Neuronal stem cell (in vitro differentiated cells): ENCODE results near the gene PTPRJ.

Experiments
- DNase-seq: peaks from one replicate; pipeline ENCODE4 v3.0.0-alpha.2; 2013; ENCODE audit warnings: low spot score
- H2AFZ ChIP-seq: one replicate; pipeline ENCODE4 v1.6.1; 2013; ENCODE audit warnings: mild to moderate bottlenecking, low read length, inconsistent platforms
- H2AK5ac ChIP-seq: 2 replicates; pipeline ENCODE4 v1.6.1; 2013; ENCODE audit warnings: low read depth, mild to moderate bottlenecking, inconsistent platforms, low read length, moderate library complexity, mixed read lengths
- H2BK120ac ChIP-seq: 2 replicates; pipeline ENCODE4 v1.6.1; 2013; ENCODE audit warnings: low read depth, mild to moderate bottlenecking, inconsistent platforms, low read length, moderate library complexity, mixed read lengths
- H2BK12ac ChIP-seq: one replicate; pipeline ENCODE4 v1.6.1; 2013; ENCODE audit warnings: low read length, inconsistent platforms
- H2BK15ac ChIP-seq: 2 replicates; pipeline ENCODE4 v1.6.1; 2013; ENCODE audit warnings: mild to moderate bottlenecking, low read length, inconsistent platforms, mixed read lengths
- H2BK5ac ChIP-seq: one replicate; pipeline ENCODE4 v1.6.1; 2013; ENCODE audit warnings: inconsistent platforms, mild to moderate bottlenecking, low read length, moderate library complexity
- H3K14ac ChIP-seq: one replicate; pipeline ENCODE4 v1.6.1; 2013; ENCODE audit warnings: low read length, inconsistent platforms
- H3K18ac ChIP-seq: 2 replicates; pipeline ENCODE4 v1.6.1; 2013; ENCODE audit warnings: low read length, inconsistent platforms
- H3K23ac ChIP-seq: 2 replicates; pipeline ENCODE4 v1.6.1; 2013; ENCODE audit warnings: low read depth, mild to moderate bottlenecking, mixed read lengths, low read length, inconsistent platforms; ENCODE audit not compliant: poor library complexity
- H3K27ac ChIP-seq: replicated peaks from 3 replicates; pipeline ENCODE4 v1.5.1; 2013; ENCODE audit warnings: low read length, inconsistent platforms
- H3K27me3 ChIP-seq, 3 experiments: 2 replicates each; pipeline ENCODE4 v1.6.1; 2013; ENCODE audit warnings: low read length in 3 of 3, mild to moderate bottlenecking in 2 of 3, inconsistent platforms in 1 of 3, low read depth in 1 of 3, mixed read lengths in 1 of 3, moderate library complexity in 1 of 3; ENCODE audit not compliant: control insufficient read depth in 3 of 3, insufficient read depth in 3 of 3
- H3K36me3 ChIP-seq, 2 donors: replicated peaks in 1 of 2; 2 replicates each; pipeline ENCODE4 v1.6.1; 2013; ENCODE audit warnings: low read length in 2 of 2; ENCODE audit not compliant: control insufficient read depth in 2 of 2, insufficient read depth in 2 of 2
- H3K4ac ChIP-seq: 2 replicates; pipeline ENCODE4 v1.6.1; 2013; ENCODE audit warnings: inconsistent platforms, mild to moderate bottlenecking, low read length, moderate library complexity
- H3K4me1 ChIP-seq, 2 donors: 1 replicate in 1 of 2; 2 replicates in 1 of 2; pipeline ENCODE4 v1.6.1; 2013; ENCODE audit warnings: low read length in 2 of 2, low read depth in 1 of 2; ENCODE audit not compliant: control insufficient read depth in 2 of 2, insufficient read depth in 1 of 2
- H3K4me2 ChIP-seq: one replicate; pipeline ENCODE4 v1.6.1; 2013; ENCODE audit warnings: mild to moderate bottlenecking, low read length, inconsistent platforms; ENCODE audit not compliant: insufficient read depth, poor library complexity, severe bottlenecking
- H3K4me3 ChIP-seq, 2 donors: 2 replicates each; pipeline ENCODE4 v1.5.1; 2013; ENCODE audit warnings: low read length in 2 of 2, mild to moderate bottlenecking in 2 of 2, inconsistent platforms in 1 of 2, moderate library complexity in 1 of 2
- H3K79me1 ChIP-seq: one replicate; pipeline ENCODE4 v1.6.1; 2013; ENCODE audit warnings: low read depth, mild to moderate bottlenecking, inconsistent platforms, low read length, moderate library complexity
- H3K9ac ChIP-seq: one replicate; pipeline ENCODE4 v1.6.1; 2013; ENCODE audit warnings: mild to moderate bottlenecking, low read depth, low read length, inconsistent platforms; ENCODE audit not compliant: poor library complexity
- H3K9me3 ChIP-seq, 2 donors: replicated peaks in 1 of 2; 2 replicates each; pipeline versions ENCODE3 to v1.6.1; 2013; ENCODE audit warnings: low read length in 2 of 2, mild to moderate bottlenecking in 2 of 2, inconsistent platforms in 1 of 2, low read depth in 1 of 2, mixed read lengths in 1 of 2, moderate library complexity in 1 of 2; ENCODE audit not compliant: control insufficient read depth in 2 of 2, insufficient read depth in 1 of 2
- H4K8ac ChIP-seq: one replicate; pipeline ENCODE4 v1.6.1; 2013; ENCODE audit warnings: low read depth, mild to moderate bottlenecking, inconsistent platforms, low read length, moderate library complexity
- H4K91ac ChIP-seq: one replicate; pipeline ENCODE4 v1.6.1; 2013; ENCODE audit warnings: low read length, low read depth, mild to moderate bottlenecking, inconsistent platforms; ENCODE audit not compliant: poor library complexity
- WGBS, 2 donors: extraction: QIAGEN DNeasy Blood & Tissue Kit; methylation state at CpG; one replicate each; pipeline ENCODE4 v1.1.7; 2013; ENCODE audit warnings: missing lambda C conversion rate in 2 of 2, mixed read lengths in 1 of 2; ENCODE audit not compliant: insufficient read length in 2 of 2, insufficient replicate concordance in 1 of 2; ENCODE audit errors: extremely low coverage in 2 of 2; 5-methylcytosine and 5-hydroxymethylcytosine counted together

Gene PTPRJ

GRCh38 chr11:48036466-48036865, 56.1 kb downstream of the PTPRJ start:
- no peak overlapping the region for H3K14ac ChIP-seq
- no peak overlapping the region for H2BK15ac ChIP-seq
- WGBS, 2 donors: no CpG with 5 or more reads among the region's 4 CpGs
- no peak for DNase-seq
- H2BK5ac ChIP-seq: no peak overlapping the region
- no peaks in the 10 kb centered on the region for H3K9me3 ChIP-seq
- H3K4me2 ChIP-seq: no peak overlapping the region
- H3K27me3 ChIP-seq: no peaks in the 10 kb centered on the region
- no peak overlapping the region for H3K27ac ChIP-seq
- H3K4ac ChIP-seq: no peak overlapping the region
- H2AK5ac ChIP-seq: no peak overlapping the region
- no peak overlapping the region for H3K23ac ChIP-seq
- no peak overlapping the region for H3K4me3 ChIP-seq
- H2AFZ ChIP-seq: no peak overlapping the region
- H3K9ac ChIP-seq: no peak overlapping the region
- H2BK12ac ChIP-seq: no peak overlapping the region
- no peak overlapping the region for H2BK120ac ChIP-seq
- peaks cover 15% of the 10 kb centered on the region in 2 donors for H3K4me1 ChIP-seq
- no peak overlapping the region for H3K18ac ChIP-seq
- no peaks in the 10 kb centered on the region for H3K79me1 ChIP-seq
- peaks cover 0 to 6% of the 10 kb centered on the region in 2 donors for H3K36me3 ChIP-seq
- H4K8ac ChIP-seq: no peak overlapping the region
- H4K91ac ChIP-seq: no peak overlapping the region

- Histone ChIP-seq H3K27me3 (no peaks in the 10 kb centered on the region), H2AFZ (no peak overlapping the region), H2BK15ac (no peak overlapping the region), H3K14ac (no peak overlapping the region), H3K9ac (no peak overlapping the region), H2BK120ac (no peak overlapping the region), H3K4me2 (no peak overlapping the region), H3K79me1 (no peaks in the 10 kb centered on the region), H2BK12ac (no peak overlapping the region), H4K8ac (no peak overlapping the region), H3K18ac (no peak overlapping the region), H4K91ac (no peak overlapping the region), H3K27ac (no peak overlapping the region), H2AK5ac (no peak overlapping the region), H3K4me3 (no peak overlapping the region), H3K9me3 (no peaks in the 10 kb centered on the region), H3K23ac (no peak overlapping the region), H3K4me1 (peaks cover 12 to 15% of the 10 kb centered on the region in 2 donors), H3K4ac (no peak overlapping the region), H3K36me3 (peaks cover 0 to 6% of the 10 kb centered on the region in 2 donors), H2BK5ac (no peak overlapping the region)
- DNase-seq: no peak
- WGBS, 2 donors: no CpG with 5 or more reads among the region's 11 CpGs
Measured at GRCh38 chr11:48037709-48038468, 57.5 kb downstream of the PTPRJ start.

GRCh38 chr11:48040830-48041444, 60.6 kb downstream of the PTPRJ start:
- Histone ChIP-seq H3K4me1 (peaks cover 6% of the 10 kb centered on the region in 2 donors), H3K4me3 (no peak overlapping the region), H4K8ac (no peak overlapping the region), H4K91ac (no peak overlapping the region), H3K79me1 (peaks cover 5% of the 10 kb centered on the region), H2BK12ac (no peak overlapping the region), H3K4me2 (no peak overlapping the region), H2BK120ac (no peak overlapping the region), H2AFZ (no peak overlapping the region), H3K27ac (no peak overlapping the region), H3K36me3 (no peaks in the 10 kb centered on the region), H2BK5ac (no peak overlapping the region), H3K4ac (no peak overlapping the region), H3K9me3 (no peaks in the 10 kb centered on the region), H3K23ac (no peak overlapping the region), H2AK5ac (no peak overlapping the region), H3K14ac (no peak overlapping the region), H3K27me3 (no peaks in the 10 kb centered on the region), H2BK15ac (no peak overlapping the region), H3K9ac (no peak overlapping the region), H3K18ac (no peak overlapping the region)
- no peak for DNase-seq
- no CpG with 5 or more reads among the region's 13 CpGs for WGBS, 2 donors

GRCh38 chr11:48041877-48042695, 61.7 kb downstream of the PTPRJ start:
- Histone ChIP-seq H3K23ac (no peak overlapping the region), H3K14ac (no peak overlapping the region), H3K9me3 (no peaks in the 10 kb centered on the region), H2BK5ac (no peak overlapping the region), H3K36me3 (no peaks in the 10 kb centered on the region), H3K27ac (no peak overlapping the region), H2BK15ac (no peak overlapping the region), H3K79me1 (peaks cover 5% of the 10 kb centered on the region), H3K4me3 (no peak overlapping the region), H3K27me3 (no peaks in the 10 kb centered on the region), H3K18ac (no peak overlapping the region), H3K4me2 (no peak overlapping the region), H3K4me1 (peaks cover 3 to 4% of the 10 kb centered on the region in 2 donors), H2AFZ (no peak overlapping the region), H2BK12ac (no peak overlapping the region), H4K91ac (no peak overlapping the region), H2AK5ac (no peak overlapping the region), H3K4ac (no peak overlapping the region), H3K9ac (no peak overlapping the region), H4K8ac (no peak overlapping the region), H2BK120ac (no peak overlapping the region)
- no peak for DNase-seq
- no CpG with 5 or more reads among the region's 5 CpGs for WGBS, 2 donors
